GM21367 (cell line): Measurements from ENCODE around the gene CSMD2.

Source experiments
- ATAC-seq: cut with Tn5 transposase; IDR thresholded peaks from one replicate; pipeline ENCODE4 v1.9.1; 2021; ENCODE audit not compliant: unreplicated experiment

CSMD2 gene

DNA sequence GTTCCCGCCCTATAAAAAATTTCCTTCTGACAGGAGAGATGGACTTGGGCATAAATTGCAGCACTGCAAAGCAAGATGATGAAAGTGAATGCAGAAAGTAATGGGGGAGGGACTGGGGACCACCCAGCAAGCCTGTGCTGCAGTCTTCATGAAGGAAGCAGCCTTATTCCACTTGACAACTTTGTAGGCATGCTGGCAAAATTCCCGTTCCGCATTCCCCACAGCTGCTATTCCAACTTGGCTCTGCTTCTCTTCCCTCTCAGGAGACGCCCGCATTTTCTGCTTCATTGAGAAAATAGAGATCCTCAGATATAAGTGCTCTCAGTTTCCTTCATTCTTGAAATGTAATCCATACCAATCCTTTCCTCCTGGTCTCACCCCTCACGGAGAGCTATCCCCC, 298.7 kb downstream of the CSMD2 start:
- ATAC-seq, result no peak

DNA sequence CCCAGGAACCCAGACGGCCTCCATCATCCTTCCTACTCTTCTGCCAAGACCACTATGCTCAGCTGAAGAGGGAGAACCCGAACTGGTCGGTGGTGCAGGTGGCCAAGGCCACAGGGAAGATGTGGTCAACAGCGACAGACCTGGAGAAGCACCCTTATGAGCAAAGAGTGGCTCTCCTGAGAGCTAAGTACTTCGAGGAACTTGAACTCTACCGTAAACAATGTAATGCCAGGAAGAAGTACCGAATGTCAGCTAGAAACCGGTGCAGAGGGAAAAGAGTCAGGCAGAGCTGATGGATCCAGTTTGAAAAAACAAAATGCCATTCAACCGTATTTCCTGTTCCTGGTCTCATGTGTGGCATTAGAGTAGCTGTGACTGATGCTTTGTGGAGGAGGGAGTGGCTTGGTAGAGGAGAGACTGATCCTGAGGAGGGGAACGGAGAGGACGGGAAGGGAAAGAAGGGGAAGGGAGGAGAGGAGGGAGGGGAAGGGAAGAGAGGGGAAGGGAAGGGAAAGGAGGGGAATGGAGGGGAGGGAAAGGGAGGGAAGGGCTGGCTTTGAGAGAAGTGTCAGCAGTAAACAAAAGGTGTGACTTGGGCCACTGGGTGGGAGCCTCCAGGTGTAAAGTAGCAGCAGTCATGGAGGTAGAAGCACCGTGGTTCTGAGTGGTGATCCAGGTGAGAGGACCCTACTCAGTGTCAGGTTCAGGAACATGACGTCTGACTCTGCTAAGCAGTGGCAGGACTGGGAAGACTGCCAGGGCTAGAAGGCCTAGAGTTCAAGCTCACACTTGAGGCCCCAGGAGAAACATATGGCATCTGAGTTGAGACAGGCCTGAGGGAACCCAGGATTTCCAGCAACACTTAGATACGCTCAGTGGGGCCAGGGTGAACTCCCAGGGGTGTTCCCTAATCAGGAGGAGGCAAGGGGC, 300.3 kb downstream of the CSMD2 start:
- ATAC-seq, result no peak

DNA sequence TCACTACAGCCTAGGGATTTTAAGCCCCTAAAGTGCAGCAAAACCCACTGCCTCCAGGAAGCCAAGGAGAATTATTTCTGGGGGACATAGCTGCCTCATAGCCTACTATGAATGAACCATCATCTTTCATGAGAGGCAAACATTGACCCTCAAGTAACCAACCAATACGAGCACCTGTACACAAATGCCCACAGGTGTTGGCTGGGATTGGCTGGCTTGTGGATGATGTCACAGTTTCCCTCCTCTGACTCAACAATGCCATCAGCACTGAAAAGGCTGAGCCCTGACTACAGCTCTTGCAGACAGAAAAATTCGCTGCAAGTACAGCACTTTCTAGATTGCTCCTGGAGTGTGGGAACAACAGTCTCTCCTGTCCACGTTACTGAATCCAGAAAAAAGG, 301.3 kb downstream of the CSMD2 start, which contains the start of gene HMGB4:
TSS of gene HMGB4 (plus strand) at position 301 of the 400 bp plus-strand sequence. CDS start 113 bp downstream, outside the sequence.
- no peak for ATAC-seq

DNA sequence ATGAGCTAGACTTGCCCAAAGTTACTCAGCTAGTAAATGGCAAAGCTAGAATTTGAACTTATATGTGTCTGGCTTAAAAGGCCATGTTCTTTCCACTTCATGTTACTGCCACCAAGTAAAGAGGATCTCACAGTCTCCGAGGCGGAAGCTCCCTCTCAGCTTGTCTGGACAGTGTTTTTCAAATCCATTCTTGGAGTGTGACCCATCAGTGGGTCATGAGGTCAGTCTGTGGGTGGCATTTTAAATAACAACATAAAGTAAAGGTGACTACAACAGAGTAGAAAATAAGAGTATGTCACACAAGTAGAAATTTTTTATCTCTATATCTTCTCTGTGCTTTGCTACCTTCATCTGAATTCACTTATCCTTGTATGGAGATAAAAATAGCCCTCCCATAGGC, 304.4 kb downstream of the CSMD2 start:
- ATAC-seq, result no peak

DNA sequence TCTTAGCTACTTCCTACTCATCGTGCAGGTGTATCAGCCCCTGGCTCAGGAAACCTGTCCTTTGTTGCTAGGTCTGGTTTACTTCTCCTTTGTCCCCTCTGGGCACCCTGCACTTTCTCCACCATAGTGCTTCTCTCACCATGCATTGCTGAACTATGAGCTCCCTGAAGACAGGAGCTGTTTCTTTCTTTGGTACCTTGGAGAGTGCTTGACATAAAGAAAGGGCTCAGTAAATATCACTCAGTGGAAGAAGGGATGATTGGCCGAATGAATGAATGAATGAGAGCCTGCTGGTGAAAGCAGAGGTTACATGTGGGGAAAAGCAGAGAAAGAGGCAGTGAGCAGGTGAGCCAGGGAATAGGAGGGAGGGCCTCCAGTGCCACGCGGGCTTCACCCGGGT, 310.9 kb downstream of the CSMD2 start:
- no peak for ATAC-seq

DNA sequence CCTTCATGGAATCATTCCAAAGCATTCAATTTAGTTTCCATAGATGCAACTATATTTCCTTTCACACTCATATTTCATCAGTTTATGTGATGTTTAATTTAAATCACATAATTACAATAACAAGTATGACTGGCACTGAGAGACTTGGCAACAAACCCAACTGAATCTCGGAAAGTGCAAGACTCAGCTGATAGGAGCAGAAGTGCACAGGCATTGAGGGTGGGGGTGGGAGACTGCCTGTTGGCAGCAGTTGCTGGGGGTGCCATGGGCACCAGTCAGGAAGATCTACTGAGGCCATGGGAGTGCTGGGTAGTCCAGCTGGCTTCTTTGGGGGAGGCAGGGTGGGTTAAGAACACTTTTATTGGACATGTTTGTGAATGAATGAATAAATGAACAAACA, 311.6 kb downstream of the CSMD2 start:
- ATAC-seq, result no peak

DNA sequence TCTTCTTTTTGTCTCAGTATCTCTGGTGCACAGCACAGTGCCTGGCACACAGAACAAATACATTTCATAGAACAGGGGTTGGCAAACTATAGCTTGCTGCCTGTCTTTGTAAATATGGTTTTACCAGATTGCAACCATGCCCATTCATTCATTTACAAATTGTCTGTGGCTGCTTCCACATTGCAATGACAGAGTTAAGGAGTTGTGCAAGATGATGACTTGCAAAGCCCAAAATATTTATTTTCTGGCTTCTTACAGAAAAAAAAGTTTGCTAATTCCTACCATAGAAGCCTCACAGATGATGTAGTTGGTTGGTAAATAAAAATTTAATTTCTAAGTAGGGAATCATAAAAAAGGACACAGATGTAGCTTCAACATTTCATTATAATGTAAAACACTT, 312.3 kb downstream of the CSMD2 start:
- ATAC-seq, result no peak

DNA sequence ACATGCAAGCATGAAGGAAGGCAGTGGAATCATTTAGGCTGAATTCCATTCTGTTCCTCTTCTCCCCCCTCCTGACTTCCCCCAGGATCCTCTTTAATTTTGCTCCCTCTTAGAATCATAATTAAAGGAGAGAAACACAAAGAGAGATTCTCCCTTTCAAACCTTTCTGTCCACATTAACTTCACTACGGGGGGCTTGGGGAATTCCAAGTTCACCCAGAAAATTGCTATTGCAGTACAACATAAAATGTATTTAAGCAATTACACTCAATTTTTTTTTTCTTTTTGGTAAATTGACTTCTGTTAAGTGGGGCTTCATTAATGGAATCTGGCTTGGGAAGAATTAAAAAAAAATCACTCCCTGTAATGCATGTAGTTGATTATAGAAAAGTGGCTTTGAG, 314.5 kb downstream of the CSMD2 start:
- no peak for ATAC-seq

DNA sequence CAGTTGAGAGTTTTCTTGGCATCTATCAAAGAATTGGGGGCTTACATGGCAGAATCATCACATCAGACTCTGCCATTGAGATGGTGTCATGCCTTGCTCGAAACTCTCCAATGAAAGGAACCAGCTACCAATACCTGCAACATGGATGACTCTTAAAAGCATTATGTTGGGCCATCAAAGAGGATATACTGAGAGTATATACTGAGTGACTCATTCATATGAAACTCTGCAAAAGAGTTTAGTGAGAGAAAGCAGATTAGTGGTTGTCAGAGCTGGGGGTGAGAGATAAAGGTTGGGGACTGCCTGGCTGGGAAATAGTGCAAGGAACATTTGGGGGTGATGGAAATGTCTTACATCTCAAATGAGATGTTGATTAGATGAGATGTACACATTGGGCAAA, 315.8 kb downstream of the CSMD2 start:
- no peak for ATAC-seq

DNA sequence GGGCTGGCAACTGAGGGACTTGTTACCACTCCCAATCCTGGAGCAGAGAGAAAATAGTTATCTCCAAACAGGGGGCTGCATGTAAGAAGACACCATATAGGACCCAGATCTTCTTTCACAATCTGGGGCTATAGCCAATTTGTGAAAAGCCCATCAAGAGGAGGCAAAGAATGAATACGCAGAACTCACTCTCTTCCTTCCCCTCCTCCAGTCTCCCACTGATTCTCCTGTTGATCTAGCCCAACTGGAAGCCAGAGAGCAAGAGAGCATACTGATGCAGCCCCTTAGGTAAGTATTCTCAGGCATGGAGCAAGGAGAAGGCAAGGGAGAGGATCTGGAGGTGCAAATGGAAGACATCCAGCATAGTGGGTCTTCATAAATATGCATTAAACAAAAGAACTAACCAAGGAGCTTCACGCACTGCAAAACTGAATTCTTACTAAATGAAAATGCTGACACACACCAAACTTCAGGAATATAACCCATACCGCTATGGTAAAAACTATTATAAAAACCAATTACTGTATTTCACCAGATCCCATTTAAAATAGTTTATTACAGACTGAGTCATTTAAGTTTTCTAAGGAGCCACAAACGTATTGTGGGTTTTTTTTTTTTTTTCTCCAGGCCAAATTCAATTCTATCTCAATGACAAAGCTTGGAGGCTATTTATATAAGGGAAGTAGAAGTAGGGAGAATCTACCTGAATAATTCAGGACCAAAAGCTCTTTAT, 316.7 kb downstream of the CSMD2 start:
- ATAC-seq, result no peak

DNA sequence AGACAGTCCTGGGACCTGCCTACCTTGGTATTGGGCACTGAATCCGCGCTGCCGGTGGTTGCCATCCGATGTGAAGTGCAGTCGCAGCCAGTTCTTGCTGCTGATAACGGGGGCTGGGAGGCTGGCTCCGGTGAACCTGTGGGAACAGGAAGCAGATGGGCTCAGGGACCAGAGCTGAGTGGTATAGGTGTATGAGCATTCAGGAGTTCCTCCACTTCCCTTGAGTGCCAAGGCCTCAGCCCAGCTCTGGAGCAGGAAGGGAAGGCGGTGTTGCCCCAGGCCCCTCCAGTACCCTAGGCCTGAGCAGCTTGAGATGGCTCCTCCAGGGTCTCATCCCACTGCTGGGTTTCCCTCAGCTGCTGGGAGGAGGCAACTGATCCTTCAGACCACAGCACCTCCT, 318.2 kb downstream of the CSMD2 start:
- ATAC-seq, result no peak

DNA sequence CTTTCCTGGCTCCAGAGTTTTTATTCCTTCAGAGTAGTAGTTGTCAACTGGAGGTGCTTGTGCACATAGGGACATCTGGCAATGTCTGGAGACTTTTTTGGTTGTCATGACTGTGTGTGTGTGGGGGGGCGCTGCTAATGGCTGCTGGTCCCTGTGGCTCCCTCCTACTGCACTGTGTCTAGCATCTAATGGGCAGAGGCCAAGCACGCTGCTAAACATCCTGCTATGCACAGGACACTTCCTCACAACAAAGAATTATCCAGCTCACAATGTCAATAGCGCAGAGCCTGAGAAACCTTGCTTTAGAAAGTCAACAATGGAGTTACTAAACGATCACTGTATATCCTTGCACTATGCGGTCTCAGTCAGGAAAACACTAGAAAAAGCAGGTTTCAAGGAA, 320.9 kb downstream of the CSMD2 start:
- no peak for ATAC-seq

DNA sequence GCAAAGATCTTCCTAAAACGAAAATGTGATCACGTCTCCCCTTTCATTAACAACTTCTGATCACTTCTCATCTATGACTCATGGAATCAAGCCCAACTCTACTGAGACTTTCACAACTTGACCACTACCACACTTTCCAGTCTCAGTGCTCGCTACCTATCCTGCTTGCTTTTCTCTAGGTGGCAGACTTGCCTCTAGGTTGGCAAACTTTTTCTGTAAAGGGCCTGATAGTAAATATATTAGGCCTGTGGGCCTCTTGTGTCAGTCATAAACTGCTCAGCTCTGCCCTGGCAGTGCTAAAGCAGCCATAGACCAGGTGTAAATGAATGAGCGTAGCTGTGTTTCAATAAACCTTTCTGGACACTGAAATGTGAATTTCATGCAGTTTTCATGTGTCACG, 322.7 kb downstream of the CSMD2 start:
- no peak for ATAC-seq

DNA sequence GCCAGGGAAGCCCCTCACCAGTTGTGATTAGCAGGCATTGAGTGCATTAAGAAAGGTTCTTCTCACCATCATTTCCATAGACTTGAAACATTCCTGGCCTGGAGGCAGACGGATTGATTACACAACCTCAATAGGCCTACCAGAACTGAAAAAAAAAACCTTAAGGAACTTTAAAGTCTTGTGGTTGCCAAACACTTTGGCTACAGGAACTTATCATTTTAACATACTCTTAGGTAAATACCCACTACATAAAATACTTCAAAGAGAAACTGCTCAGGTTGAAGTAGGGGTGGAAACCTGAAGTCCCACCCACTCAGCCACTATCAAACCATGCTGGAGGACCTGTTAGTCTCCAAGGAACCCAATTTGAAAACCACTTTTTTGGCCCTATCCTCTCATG, 323.5 kb downstream of the CSMD2 start:
- ATAC-seq, result no peak

DNA sequence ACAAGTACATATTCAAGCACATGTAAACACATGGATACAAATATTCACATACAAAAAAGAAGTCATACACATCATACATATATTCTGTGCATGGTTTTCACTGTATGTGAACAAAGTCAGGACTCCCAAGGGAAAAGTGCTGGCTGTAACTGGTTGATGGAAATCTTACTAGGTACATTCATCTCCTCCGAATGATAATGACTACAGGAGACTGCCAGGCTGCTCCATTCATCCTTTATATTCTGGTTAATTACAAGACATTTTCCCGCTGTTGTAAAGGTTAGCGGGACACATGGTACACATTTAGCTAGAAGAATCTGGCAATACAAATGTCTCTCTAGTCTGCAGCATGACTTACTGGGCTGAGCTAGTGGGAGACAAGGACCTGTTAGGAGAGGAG, 327.4 kb downstream of the CSMD2 start:
- ATAC-seq, result no peak

DNA sequence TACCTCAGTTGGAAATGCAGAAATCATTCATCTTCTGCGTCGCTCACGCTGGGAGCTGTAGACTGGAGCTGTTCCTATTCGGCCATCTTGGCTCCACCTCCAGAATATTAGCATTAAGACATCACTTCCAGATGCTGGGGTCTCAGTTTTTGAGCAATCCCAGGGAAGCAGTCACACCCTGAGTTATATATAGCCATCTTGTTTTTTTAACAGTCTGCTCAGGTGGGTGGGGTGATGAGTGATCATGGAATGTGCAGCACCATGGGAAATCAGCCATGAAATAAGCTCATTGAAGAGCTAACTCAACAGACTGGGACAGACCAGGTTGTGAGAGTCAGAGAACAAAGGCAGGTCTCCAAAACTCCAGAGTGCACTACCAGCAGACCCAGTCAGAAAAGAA, 328.1 kb downstream of the CSMD2 start:
- no peak for ATAC-seq

DNA sequence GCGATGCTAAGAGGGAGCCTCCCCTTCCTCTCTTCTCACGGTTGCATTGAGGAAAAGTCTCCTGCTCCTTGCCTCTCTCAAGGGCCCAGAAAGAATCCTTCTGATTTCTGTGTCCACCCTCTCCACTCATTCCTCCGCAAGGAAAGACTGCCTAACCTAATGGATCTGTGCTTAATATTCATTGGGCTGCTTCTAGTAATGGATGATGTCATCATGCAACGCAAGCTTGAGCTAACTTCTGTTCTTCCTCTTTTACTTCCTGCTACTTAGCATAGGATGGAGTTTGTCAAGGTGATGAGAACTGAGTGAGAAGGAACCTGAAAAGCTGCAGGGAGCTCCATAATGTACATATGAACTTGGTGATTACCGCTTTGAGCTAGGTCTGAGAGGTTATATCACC, 336.4 kb downstream of the CSMD2 start:
- ATAC-seq, result no peak

DNA sequence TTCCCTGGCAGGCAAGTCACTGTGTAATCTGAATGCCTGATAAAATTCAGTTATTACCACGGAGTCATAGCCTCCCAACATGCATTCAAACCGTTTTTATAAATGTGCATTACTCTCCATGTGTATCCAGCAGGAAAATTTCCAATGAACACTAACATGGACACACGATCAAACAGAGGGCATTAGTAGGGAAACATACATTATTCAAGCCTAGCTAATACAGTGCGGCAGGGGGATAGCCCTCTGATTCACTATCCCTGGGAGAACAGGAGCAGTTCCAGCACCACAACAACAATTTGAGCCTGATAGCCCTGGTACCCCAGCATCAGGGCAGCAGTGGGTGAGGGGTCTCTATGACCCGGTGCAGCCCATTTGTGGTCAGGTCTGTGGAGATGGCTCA, 337.0 kb downstream of the CSMD2 start:
- ATAC-seq, result no peak

DNA sequence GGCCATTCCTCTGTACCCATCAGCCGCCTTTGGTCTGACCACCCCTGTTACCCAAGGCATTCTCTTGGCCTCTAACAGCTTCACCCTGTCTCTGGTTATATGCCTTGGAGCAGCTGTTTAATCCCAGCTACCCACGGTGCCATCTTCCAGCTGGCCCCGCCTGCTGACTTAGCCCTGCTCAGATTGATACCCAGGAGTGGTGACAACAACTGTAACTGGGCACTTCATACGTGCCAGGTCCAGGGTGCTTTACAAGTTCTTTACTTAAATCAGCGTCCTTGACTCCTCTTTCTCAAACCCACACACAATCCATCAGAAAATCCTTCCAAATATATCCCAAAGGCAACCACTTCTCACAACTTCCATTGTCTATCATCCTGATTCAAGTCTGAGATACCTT, 338.3 kb downstream of the CSMD2 start:
- ATAC-seq, result no peak

DNA sequence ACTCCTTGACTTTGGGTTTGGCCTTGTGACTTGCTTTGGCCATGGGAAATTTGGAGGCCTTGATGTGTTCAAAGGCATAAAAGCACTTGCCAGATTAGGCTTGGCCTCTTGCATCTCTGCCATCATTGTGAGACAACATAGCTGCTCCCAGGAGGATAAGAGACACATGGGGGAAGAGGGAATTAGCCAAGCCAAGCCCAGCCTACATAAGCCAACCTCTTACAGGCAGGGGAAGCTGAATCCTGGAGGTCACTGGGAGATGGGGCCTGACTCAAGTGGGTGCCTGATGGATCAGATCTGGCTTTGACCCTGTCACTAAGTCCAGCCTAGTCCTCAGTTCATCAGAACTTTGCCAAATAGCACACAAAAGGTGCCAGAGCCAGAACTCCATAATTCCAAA, 338.7 kb downstream of the CSMD2 start:
- no peak for ATAC-seq

DNA sequence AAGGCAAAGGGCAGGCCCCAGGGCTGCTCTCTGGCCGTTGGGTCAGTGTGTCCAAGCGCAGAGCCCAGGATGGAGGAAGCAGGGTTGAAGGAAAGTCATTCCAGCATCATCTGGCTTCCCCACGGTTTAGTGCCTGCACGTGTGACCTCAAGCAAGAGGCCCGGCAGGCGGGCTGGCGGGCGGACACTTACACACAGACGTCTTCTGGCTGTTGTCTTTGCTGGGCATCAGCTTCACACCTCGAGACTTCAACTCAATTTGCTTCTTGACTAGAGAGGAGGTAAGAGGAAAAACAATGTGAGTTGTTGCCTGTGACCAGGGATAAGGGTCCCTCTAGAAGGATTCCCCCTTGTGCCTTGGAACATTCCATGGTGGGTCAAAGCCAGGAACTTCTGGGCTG, 339.5 kb downstream of the CSMD2 start:
- ATAC-seq, result no peak

DNA sequence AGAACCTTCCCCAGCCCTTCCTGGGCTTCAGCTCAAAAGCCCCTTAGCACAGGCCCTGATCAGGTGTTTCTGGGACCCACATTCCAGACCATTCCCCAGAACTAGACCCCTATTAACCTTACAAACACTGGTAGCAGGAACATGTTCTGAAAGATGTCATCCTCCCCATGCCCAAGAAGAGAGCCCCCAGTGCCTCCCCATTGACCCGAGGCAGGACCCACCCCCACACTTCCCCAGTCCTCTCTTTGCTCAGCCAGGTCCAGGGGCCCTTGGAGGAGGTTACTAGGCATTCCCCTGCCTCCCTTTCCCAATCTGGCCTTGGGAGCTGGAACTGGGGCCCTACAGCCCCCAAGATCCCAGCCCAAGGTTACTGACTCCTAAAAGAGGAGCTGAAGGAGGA, 340.1 kb downstream of the CSMD2 start:
- ATAC-seq, result no peak
